K562 treated with DMSO at 1 percent for 12 hours (cell line): Measurements from ENCODE around the gene ADAR. TPM values are rescaled to one million over a fixed set of nuclear protein-coding genes. Genes with fewer than 3 reads are reported as not detected.

Source experiments
- total RNA-seq: library from RNA; unstranded; fragments of 300-600 nt; gene quantifications from 2 replicates; pipeline ENCODE4 v1.2.3, GENCODE V29; 2022; ENCODE audit not compliant: insufficient read depth

The ADAR gene, protein sequence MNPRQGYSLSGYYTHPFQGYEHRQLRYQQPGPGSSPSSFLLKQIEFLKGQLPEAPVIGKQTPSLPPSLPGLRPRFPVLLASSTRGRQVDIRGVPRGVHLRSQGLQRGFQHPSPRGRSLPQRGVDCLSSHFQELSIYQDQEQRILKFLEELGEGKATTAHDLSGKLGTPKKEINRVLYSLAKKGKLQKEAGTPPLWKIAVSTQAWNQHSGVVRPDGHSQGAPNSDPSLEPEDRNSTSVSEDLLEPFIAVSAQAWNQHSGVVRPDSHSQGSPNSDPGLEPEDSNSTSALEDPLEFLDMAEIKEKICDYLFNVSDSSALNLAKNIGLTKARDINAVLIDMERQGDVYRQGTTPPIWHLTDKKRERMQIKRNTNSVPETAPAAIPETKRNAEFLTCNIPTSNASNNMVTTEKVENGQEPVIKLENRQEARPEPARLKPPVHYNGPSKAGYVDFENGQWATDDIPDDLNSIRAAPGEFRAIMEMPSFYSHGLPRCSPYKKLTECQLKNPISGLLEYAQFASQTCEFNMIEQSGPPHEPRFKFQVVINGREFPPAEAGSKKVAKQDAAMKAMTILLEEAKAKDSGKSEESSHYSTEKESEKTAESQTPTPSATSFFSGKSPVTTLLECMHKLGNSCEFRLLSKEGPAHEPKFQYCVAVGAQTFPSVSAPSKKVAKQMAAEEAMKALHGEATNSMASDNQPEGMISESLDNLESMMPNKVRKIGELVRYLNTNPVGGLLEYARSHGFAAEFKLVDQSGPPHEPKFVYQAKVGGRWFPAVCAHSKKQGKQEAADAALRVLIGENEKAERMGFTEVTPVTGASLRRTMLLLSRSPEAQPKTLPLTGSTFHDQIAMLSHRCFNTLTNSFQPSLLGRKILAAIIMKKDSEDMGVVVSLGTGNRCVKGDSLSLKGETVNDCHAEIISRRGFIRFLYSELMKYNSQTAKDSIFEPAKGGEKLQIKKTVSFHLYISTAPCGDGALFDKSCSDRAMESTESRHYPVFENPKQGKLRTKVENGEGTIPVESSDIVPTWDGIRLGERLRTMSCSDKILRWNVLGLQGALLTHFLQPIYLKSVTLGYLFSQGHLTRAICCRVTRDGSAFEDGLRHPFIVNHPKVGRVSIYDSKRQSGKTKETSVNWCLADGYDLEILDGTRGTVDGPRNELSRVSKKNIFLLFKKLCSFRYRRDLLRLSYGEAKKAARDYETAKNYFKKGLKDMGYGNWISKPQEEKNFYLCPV
- total RNA-seq, result 25.9 and 90.0 TPM in 2 replicates

DNA sequence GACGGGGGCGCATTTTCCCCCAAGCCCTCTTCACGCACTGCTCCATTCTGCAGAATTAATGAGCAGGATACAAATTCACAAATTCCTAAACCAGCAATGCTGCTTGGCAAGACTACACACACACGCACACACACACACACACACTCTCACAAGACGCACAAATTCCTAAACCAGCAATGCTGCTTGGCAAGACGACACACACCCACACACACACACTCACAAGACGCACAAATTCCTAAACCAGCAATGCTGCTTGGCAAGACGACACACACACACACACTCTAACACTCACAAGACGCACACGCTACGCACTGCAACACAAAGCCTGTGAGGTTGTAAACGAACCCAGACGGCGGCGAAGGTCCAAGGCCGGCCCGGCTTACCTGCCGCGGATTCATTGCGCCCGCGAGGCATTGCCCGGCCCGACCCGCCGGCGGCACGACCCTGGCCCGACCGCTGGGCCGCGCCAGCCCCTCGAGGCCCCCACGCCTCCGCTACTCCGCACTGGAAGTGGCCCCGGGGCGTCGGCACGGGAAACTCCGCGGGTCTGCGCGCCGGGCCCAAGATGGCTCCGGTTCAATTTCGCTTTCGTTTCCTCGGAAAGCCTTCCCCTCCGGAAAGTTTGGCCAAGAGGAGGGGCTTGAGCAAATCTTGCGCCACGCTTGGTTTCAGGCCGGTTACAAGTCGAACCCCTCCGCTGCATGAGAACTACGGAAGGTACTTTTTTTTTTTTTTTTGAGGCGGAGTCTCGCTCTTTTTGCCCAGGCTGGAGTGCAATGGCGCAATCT lies at the start of gene ADAR:
TSS of gene ADAR (minus strand) at position 578 of the 788 bp plus-strand sequence. CDS start at position 398, 180 bp downstream.

DNA sequence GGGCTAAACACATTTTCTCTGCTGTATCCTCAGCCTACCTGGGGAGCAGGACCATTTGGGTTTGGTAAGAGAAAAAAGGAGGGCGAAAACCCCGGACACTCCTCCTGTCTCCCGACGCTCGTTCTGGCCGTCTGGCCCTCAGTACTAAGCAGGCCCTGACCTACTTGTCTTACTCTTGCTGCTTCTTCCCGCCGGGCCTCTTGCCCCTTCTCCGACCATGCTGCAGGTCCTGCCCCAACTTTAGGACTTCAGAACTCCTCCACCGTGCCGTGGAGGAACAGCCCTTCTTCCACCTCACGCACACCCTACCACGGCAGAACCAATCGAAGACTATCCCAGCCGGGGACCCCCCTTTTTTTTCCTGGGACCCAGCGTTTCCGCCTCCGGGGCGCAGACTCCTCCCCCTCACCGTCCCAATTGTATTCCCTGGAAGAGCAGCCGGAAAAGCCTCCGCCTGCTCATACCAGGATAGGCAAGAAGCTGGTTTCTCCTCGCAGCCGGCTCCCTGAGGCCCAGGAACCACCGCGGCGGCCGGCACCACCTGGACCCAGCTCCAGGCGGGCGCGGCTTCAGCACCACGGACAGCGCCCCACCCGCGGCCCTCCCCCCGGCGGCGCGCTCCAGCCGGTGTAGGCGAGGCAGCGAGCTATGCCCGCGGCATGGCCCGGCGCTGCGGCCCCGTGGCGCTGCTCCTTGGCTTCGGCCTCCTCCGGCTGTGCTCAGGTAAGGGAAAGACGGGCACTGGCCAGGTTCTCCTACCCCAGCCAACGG lies 40.4 kb downstream of the ADAR start, which contains the start of gene CHRNB2:
TSS of gene CHRNB2 (plus strand) at position 393 of the 771 bp plus-strand sequence. CDS start at position 660, 267 bp downstream.

DNA sequence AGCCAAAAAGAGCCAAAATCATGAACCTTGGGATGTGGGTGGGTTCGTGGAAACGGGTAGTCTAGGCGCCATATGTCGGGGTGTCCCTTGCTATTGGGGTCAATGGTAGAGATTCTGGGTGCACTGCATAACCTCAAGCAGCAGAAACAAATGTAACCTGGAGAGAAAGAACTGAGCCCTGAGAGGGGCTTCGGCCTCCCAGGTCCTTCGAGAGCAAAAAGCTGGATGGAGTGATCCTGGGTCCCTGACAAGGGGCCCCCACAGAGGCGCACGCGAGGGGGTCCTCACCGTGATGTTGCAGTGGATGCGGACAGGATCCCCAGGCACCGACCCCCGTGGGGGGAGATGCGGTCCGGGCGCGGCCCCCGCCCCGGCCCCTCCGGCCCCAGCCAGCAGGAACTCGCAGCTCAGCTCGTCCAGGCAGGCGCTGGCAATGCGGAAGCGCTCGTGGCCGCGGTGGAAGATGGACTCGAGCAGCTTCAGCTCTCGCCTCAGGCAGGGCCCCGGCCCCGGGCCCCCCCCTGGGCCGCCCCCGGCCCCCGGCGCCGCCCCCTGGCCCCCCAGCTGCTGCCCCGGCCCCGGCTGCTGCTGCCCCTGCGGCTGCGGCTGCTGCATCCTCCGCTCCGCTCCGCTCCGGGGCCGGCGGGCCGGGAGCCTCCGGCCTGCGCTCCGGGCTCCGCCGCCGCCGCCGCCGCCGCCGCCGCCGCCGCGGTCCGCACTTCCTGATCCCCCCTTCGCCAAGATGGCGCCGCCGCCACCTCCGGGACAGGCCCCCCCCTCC lies 49.9 kb downstream of the ADAR start, which contains the start of gene UBE2Q1:
TSS of gene UBE2Q1 (minus strand) at position 724 of the 781 bp plus-strand sequence. CDS start at position 615, 109 bp downstream.

Other genes with a start within 250 kb of the ADAR start
- 0.73 and 3.9 TPM in 2 replicates for gene IL6R, start 202.8 kb downstream of the ADAR start, total RNA-seq
- not detected in 2 replicates for gene TDRD10, start 106.0 kb downstream of the ADAR start, total RNA-seq
- not detected in 2 replicates for gene SHE, start 105.8 kb downstream of the ADAR start, total RNA-seq
- 29.2 and 43.3 TPM in 2 replicates for gene UBE2Q1, start 49.5 kb downstream of the ADAR start, total RNA-seq
- 0.37 TPM in 1 of 2 replicates, not detected in the other for gene CHRNB2, start 40.4 kb downstream of the ADAR start, total RNA-seq